Measurements from ENCODE around the gene SLC7A6. TPM values are rescaled to one million over a fixed set of nuclear protein-coding genes. Genes with fewer than 3 reads are reported as not detected.

SLC7A6 gene
- total RNA-seq, 1 experiment from 2014 or later: 22.6 TPM

DNA sequence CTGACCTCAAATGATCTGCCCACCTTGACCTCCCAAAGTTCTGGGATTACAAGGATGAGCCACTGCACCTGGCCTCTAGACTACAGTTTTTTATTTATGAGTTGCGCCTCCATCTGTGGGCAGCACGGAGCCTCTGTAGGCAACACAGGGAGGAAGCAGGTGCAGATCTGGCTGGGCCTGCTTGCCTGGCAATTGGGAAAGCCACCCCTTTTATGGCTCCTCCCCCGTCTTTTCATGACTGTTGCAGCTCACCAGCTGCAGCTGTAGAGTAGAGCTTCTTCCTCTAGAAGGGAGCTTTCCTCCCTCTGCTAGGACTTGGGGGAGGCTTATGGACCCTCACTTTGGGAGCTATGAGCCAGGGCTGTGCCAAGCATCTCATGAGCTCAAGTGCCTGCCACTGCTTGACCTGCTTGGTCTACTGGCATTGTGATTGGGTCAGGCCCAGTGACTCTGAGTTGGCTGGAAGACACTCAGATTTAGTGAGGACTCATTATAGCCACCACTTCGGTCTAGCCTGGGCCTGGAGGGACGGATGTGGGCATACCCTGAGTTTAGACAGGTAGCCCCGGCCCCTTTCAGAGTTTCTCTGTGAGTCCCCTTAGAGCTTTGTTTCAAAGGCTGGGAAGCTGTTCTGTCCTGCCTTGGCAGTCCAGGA, 6.9 kb upstream of the SLC7A6 start:
- DNase-seq (ENCODE audit: low read depth): no peak

DNA sequence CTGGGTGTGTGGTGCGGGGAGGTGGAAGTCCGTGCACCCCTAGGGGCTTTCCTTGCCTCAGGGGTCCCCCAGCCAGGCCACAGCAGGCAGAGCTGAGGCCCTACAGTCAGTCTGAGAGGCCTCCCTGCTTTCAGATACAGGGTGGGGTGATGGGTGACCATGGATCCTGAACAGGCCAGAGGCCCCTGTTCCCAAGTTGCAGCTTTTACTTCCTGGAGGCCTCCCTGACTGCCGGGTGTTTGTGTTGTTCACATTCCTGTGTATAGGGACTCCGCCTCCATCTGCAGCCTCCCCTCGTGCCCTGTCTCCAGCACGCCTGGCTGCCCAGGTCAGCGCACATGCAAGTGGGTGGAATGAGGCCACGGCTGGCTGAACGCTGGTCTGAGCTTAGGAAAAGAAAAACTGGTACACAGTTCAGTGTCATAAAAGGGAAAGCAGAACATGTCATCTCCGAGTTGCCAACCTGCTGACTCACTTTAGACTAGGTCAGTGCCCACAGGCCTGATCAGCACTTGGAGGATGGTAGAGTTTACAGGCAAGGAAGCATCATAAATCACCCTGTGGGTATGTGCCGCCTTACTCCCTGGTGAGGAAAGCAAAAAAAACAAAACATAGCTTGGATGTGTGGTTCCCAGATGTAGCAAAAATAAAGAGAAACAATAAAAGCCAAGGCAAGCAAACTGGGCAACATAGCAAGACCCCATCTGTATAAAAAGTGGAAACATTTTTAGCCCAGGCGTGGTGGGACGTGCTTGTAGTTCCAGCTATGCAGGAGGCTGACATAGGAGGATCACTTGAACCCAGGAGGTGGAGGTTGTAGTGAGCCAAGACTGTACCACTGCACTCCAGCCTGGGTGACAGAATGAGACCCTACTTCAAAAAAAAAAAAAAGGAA, 6.2 kb upstream of the SLC7A6 start:
- peak; percentile 76 for DNase-seq (ENCODE audit: low read depth)

DNA sequence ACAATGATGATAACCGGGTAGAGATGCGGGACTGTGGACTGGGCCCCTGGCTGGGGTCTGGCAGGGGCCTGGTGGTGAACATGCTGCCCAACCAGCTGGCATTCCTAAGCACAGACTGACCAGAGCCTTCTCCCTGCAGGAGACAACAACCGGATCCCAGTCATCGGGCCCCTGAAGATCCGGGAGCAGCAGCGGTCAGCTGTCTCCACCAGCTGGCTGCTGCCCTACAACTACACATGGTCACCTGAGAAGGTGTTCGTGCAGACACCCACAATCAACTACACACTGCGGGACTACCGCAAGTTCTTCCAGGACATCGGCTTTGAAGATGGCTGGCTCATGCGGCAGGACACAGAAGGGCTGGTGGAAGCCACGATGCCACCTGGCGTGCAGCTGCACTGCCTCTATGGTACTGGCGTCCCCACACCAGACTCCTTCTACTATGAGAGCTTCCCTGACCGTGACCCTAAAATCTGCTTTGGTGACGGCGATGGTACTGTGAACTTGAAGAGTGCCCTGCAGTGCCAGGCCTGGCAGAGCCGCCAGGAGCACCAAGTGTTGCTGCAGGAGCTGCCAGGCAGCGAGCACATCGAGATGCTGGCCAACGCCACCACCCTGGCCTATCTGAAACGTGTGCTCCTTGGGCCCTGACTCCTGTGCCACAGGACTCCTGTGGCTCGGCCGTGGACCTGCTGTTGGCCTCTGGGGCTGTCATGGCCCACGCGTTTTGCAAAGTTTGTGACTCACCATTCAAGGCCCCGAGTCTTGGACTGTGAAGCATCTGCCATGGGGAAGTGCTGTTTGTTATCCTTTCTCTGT, 5.1 kb upstream of the SLC7A6 start:
- no peak for DNase-seq (ENCODE audit: low read depth)

GRCh38 chr16:68263559-68264127, 683 bp upstream of the SLC7A6 start:
- no peak for DNase-seq (ENCODE audit: low read depth)

GRCh38 chr16:68265078-68265920, 973 bp downstream of the SLC7A6 start:
- peak; percentile 87 for DNase-seq (ENCODE audit: low read depth)

DNA sequence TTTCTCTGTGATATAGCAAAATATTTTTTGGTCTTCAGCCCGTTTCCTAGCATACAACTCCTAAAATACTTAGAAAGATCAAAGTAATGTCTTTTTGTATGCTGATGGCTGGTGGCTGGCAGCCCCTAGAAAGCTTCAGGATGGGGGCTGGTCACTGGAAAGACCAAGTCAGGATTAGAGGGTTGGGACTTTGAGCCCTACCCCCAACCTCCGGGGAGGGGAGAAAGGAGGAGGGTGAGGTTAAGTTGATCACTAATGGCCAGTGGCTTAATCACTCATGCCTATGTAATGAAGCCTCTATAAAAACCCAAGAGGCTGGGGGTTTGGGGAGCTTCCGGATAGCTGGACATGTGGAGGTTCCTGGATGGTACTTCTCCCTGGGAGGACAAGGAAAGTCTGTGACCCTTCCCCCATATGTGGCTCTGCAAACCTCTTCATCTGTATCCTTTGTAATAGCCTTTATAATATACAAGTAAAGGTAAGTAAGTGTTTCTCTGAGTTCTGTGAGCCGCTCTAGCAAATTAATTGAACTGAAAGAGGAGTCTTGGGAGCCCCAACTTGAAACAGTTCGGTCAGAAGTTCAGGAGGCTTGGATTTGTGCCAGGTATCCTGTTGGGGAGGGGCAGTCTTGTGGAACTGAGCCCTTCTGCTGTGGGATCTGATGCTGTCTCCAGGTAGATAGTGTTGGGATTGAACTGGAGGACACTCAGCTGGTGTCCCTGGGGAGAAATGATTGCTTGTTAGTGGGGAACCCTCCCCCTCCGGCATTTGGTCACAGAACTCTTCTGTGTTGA, 3.5 kb downstream of the SLC7A6 start:
- DNase-seq (ENCODE audit: low read depth): no peak

- no peak for DNase-seq (ENCODE audit: low read depth)
These were observed 5.5 kb downstream of the SLC7A6 start for GRCh38 chr16:68269793-68270192.

DNA sequence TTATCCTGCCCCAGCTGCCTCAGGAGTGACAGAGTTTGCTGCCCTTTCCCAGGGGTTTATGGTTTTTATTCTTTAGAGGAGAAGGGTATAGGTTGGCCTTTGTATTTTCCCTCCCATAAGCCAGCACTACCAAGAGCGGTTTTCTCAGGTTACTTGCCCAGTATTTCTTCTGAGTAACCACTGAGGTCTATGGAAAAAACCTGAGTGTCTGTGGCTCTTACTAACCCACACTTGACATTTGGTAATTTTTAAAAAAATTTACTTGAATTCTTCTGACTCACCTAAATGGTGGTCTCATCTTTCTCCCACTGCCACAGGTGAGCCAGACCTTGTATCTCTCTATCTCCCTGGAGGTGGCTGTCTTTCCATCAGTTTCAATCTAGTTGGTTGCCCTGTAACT, 6.0 kb downstream of the SLC7A6 start:
- no peak for DNase-seq (ENCODE audit: low read depth)

DNA sequence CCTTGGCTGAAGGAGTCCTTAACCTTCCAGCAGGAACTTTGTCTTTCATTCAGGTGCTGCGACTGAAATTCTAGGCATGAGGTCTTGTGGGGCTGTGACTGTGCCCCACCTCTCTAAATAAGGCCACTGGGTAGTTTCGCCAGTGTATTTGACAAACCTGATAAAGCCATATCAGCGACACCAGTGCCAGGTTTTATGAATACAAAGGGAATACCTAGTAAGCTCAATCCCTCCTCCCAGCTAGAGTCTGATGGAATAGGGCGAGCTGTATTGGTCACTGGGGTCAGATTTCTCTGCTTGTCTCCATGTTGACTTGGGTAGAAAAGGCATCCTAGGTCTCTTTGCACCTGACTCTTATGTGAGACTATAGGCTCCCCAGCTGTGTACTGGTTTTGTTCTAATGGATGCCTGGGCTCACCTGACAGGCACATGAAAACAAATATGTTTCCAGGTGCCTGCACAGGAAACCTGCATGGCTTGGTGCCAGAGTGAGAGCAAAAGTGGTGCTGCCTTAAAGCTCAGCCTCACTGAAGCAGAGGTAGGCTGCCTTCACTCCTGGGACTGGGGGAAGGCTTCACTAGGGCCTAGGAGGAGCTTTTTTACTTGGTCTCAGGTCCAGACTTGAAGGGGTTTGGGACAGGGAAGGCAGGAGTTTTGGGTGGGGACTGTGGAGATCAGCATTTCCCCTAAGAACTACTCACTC, 8.3 kb downstream of the SLC7A6 start:
- no peak for DNase-seq (ENCODE audit: low read depth)

- no peak for DNase-seq (ENCODE audit: low read depth)
These were observed 9.1 kb downstream of the SLC7A6 start for GRCh38 chr16:68273459-68273858.

GRCh38 chr16:68273896-68274295, 9.6 kb downstream of the SLC7A6 start:
- DNase-seq (ENCODE audit: low read depth): no peak

- no peak for DNase-seq (ENCODE audit: low read depth)
These were observed 10.1 kb downstream of the SLC7A6 start for GRCh38 chr16:68274441-68274840.

- DNase-seq (ENCODE audit: low read depth): no peak
These were observed 11.4 kb downstream of the SLC7A6 start for GRCh38 chr16:68275611-68276191.

GRCh38 chr16:68276223-68276622, 11.9 kb downstream of the SLC7A6 start:
- DNase-seq (ENCODE audit: low read depth): no peak

- no peak for DNase-seq (ENCODE audit: low read depth)
These were observed 15.6 kb downstream of the SLC7A6 start for GRCh38 chr16:68279726-68280558.

- DNase-seq (ENCODE audit: low read depth): no peak
These were observed 17.2 kb downstream of the SLC7A6 start for GRCh38 chr16:68281368-68282063.

DNA sequence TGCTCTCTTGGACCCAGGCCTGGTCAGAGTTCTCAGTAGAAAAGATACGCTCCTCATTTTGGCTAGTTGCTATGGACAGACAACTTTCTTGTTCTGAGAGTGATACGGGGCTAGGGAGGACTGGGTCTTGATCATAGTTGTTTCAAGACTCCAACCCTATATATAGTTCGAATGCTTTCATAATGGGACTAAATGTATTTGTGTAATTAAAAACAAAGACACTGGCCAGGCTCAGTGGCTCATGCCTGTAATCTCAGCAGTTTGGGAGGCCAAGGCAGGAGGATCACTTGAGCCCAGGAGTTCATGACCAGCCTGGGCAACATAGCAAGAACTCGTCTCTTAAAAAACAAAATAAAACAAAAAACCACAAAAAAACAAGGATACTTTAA, 17.7 kb downstream of the SLC7A6 start:
- no peak for DNase-seq (ENCODE audit: low read depth)

- DNase-seq (ENCODE audit: low read depth): no peak
These were observed 19.0 kb downstream of the SLC7A6 start for GRCh38 chr16:68283346-68283745.
